ENCODE measurements around the gene ELL. TPM values are rescaled to one million over a fixed set of nuclear protein-coding genes. Genes with fewer than 3 reads are reported as not detected.

ELL gene
- total and polyA plus RNA-seq, 2 experiments from 2014 or later: 11.3 to 20.1 TPM

GRCh38 chr19:18487576-18488402, 34.1 kb downstream of the ELL start (continued):
- TF ChIP-seq POLR2AphosphoS5 (IDR thresholded peaks at IDR 0.05; ENCODE audit: low read depth): no peak
- no peak for TF ChIP-seq REST (IDR thresholded peaks at IDR 0.05; ENCODE audit: unreplicated experiment)
- TF ChIP-seq STAT1 (IDR thresholded peaks at IDR 0.05; ENCODE audit: unreplicated experiment): no peak
- no peak for TF ChIP-seq ETS1 (IDR thresholded peaks at IDR 0.05)

- H3K4me3 Mint-ChIP-seq: no peak overlapping the region
- 0 out of 3 replicates have a peak, but pooled peaks cover 5% of the 10 kb centered on the region for H3K9me3 Mint-ChIP-seq
- peaks cover 39% of the 10 kb centered on the region for H3K4me1 Mint-ChIP-seq
- H3K36me3 ChIP-seq (ENCODE audit: insufficient read depth): no peaks in the 10 kb centered on the region
- H3K27me3 Mint-ChIP-seq (ENCODE audit: insufficient read depth, low read depth, poor library complexity): peaks cover 11% of the 10 kb centered on the region
- no peaks in the 10 kb centered on the region for H3K27me3 ChIP-seq (ENCODE audit: insufficient read depth)
- no peak overlapping the region for H3K4me2 ChIP-seq
- no peaks in the 10 kb centered on the region for H3K36me3 Mint-ChIP-seq (ENCODE audit: low read depth)
- peaks cover 54% of the 10 kb centered on the region for H3K79me2 ChIP-seq (replicated peaks; ENCODE audit: insufficient read depth)
- TF ChIP-seq CREB1 (CRISPR knock-in tag; IDR thresholded peaks at IDR 0.05; ENCODE audit: low read depth): no peak
- no peak for TF ChIP-seq REST (IDR thresholded peaks at IDR 0.05; ENCODE audit: unreplicated experiment)
- no peak overlapping the region for H3K27ac ChIP-seq (ENCODE audit: low read depth)
- no peak overlapping the region; the same call in 1 of the 2 replicates for H3K27ac Mint-ChIP-seq
- 0 out of 2 replicates have a peak, but pooled peaks cover 4% of the 10 kb centered on the region for H3F3A ChIP-seq (replicated peaks; ENCODE audit: low read depth)
- no peak overlapping the region for H2AFZ ChIP-seq
- H3K4me1 ChIP-seq (ENCODE audit: insufficient read depth): no peaks in the 10 kb centered on the region; the same call in 1 of the 2 replicates
- no peaks in the 10 kb centered on the region for H3K9me2 ChIP-seq (ENCODE audit: insufficient read depth)
- ATAC-seq (no peak), DNase-seq (ENCODE audit: low spot score) (no peak)
- H4K20me1 ChIP-seq (replicated peaks; ENCODE audit: insufficient read depth): peaks cover 33% of the 10 kb centered on the region
- no peak overlapping the region for H3K4me3 ChIP-seq
These were observed 35.1 kb downstream of the ELL start for GRCh38 chr19:18486746-18487145.
